Endothelial cell of umbilical vein (primary cell): ENCODE measurements around the gene PLXDC2. TPM values are rescaled to one million over a fixed set of nuclear protein-coding genes. Genes with fewer than 3 reads are reported as not detected.

Experiments used
- BruUV-seq: library from RNA; stranded (reverse); fragments of 400-500 nt; replicated peaks from 2 replicates; lab custom pipeline; 2021; lab: Mats Ljungman, UMichigan
- CTCF ChIA-PET: fragments of 300-600, 350-600 bp; sonication (Branson Sonifier 250); formaldehyde crosslinking; loops from one replicate; lab custom pipeline; 2021; ENCODE audit warnings: antibody characterized with exemption, inconsistent platforms; lab: Charles Lee
- POLR2A ChIA-PET: fragments of 300-600, 350-600 bp; sonication (Branson Sonifier 250); formaldehyde crosslinking; loops from one replicate; lab custom pipeline; 2021; ENCODE audit warnings: antibody characterized with exemption, inconsistent platforms; lab: Charles Lee
- DNase-seq: peaks from one replicate; pipeline ENCODE4 v3.0.0-alpha.2; 2011; ENCODE audit warnings: low read depth, low spot score
- FAIRE-seq: peaks from 2 replicates; lab custom pipeline; 2011; peaks lifted over from hg19 to GRCh38; lab: Jason Lieb, UNC
- H2AFZ ChIP-seq: 2 replicates; pipeline ENCODE4 v1.6.0; 2012; ENCODE audit warnings: low read depth, low read length, control low read depth, inconsistent platforms
- H3K27ac ChIP-seq: 2 replicates; pipeline ENCODE4 v1.5.1; 2011; ENCODE audit warnings: low read depth, mild to moderate bottlenecking, control low read depth, low read length, moderate library complexity; ENCODE audit not compliant: insufficient read depth
- H3K27me3 ChIP-seq, 2 experiments: 2 replicates each; pipeline versions ENCODE4 v1.6.0 to v1.6.1; 2011; ENCODE audit warnings: low read length in 2 of 2, mixed read lengths in 1 of 2; ENCODE audit not compliant: control insufficient read depth in 2 of 2, insufficient read depth in 2 of 2
- H3K36me3 ChIP-seq, 2 experiments: 2 replicates in 1 of 2; 3 replicates in 1 of 2; pipeline ENCODE4 v1.5.1; 2011; ENCODE audit warnings: low read length in 2 of 2, mild to moderate bottlenecking in 1 of 2, moderate library complexity in 1 of 2; ENCODE audit not compliant: control insufficient read depth in 2 of 2, insufficient read depth in 2 of 2; ENCODE audit errors: extremely low read depth in 1 of 2
- H3K4me1 ChIP-seq: 3 replicates; pipeline ENCODE4 v1.5.1; 2011; ENCODE audit warnings: mild to moderate bottlenecking, low read length; ENCODE audit not compliant: control insufficient read depth, insufficient read depth; ENCODE audit errors: extremely low read depth
- H3K4me2 ChIP-seq: 2 replicates; pipeline ENCODE4 v1.6.1; 2011; ENCODE audit warnings: low read length, control low read depth, mixed read lengths; ENCODE audit not compliant: insufficient read depth
- H3K4me3 ChIP-seq, 3 experiments: fragments of 200-600 bp in 1 of 3; sonication (generic), shearing (Covaris generic) in 1 of 3; replicated peaks in 1 of 3; 2 replicates each; pipeline ENCODE4 v1.5.1; 2011 to 2016; ENCODE audit warnings: control low read depth in 3 of 3, low read length in 3 of 3, mild to moderate bottlenecking in 2 of 3, inconsistent platforms in 1 of 3, low read depth in 1 of 3, moderate library complexity in 1 of 3; ENCODE audit not compliant: insufficient read depth in 1 of 3
- H3K79me2 ChIP-seq: 2 replicates; pipeline ENCODE4 v1.6.0; 2012; ENCODE audit warnings: low read length, inconsistent platforms; ENCODE audit not compliant: control insufficient read depth, insufficient read depth
- H3K9ac ChIP-seq: replicated peaks from 2 replicates; pipeline ENCODE3; 2011; ENCODE audit warnings: low read length, control low read depth; ENCODE audit not compliant: insufficient read depth; ENCODE audit errors: extremely low read depth
- H3K9me1 ChIP-seq: replicated peaks from 3 replicates; pipeline ENCODE4 v1.6.0; 2011; ENCODE audit warnings: mild to moderate bottlenecking, low read length; ENCODE audit not compliant: control insufficient read depth, insufficient read depth; ENCODE audit errors: extremely low read depth
- H3K9me3 ChIP-seq: replicated peaks from 2 replicates; pipeline ENCODE4 v1.5.1; 2012; ENCODE audit warnings: low read length, inconsistent platforms; ENCODE audit not compliant: control insufficient read depth, insufficient read depth
- H4K20me1 ChIP-seq: replicated peaks from 2 replicates; pipeline ENCODE3; 2011; ENCODE audit warnings: mild to moderate bottlenecking, low read length; ENCODE audit not compliant: control insufficient read depth, insufficient read depth; ENCODE audit errors: extremely low read depth
- CTCF ChIP-seq, 2 donors: IDR thresholded peaks; 1 replicate in 1 of 2; 2 replicates in 1 of 2; pipeline ENCODE4 v1.5.1; 2011; ENCODE audit warnings: low read length in 2 of 2, mild to moderate bottlenecking in 2 of 2, moderate library complexity in 2 of 2, control low read depth in 1 of 2, inconsistent platforms in 1 of 2, low read depth in 1 of 2; ENCODE audit not compliant: insufficient read depth in 1 of 2; ENCODE audit errors: extremely low read depth in 1 of 2
- EZH2 ChIP-seq: IDR thresholded peaks from 2 replicates; pipeline ENCODE4 v1.6.1; 2012; ENCODE audit warnings: borderline replicate concordance, low read depth, mild to moderate bottlenecking, moderate library complexity, low read length, inconsistent platforms; ENCODE audit not compliant: severe bottlenecking
- GATA2 ChIP-seq: IDR thresholded peaks from 2 replicates; pipeline ENCODE4 v1.7.0; 2011; ENCODE audit warnings: low read depth, mild to moderate bottlenecking, moderate library complexity, mixed read lengths, low read length; ENCODE audit not compliant: insufficient read length, insufficient read depth
- JUN ChIP-seq: IDR thresholded peaks from 2 replicates; pipeline ENCODE4 v1.6.1; 2011; ENCODE audit warnings: borderline replicate concordance, low read depth; ENCODE audit not compliant: insufficient read length, insufficient read depth
- POLR2AphosphoS5 ChIP-seq: IDR thresholded peaks from 2 replicates; pipeline ENCODE4 v1.6.1; 2012; ENCODE audit warnings: low read depth, mild to moderate bottlenecking, control low read depth, low read length, moderate library complexity; ENCODE audit not compliant: insufficient read depth
- dilution Hi-C: fragments of 300-500 bp; cut with MboI; formaldehyde crosslinking; loops from one replicate; pipeline ENCODE4 v1.15.0; 2019; ENCODE audit warnings: low sequenced_read_pairs; ENCODE audit not compliant: extremely low pct_ligation_motif_present
- intact Hi-C: fragments of 100-400 bp; cut with micrococcal nuclease; formaldehyde crosslinking; loops from one replicate; pipeline ENCODE4 v1.10.0; 2022
- polyA plus RNA-seq, 4 experiments: library from polyadenylated mRNA; depleted of rRNA in 3 of 4; stranded (reverse) in 3 of 4; unstranded in 1 of 4; fragments of >200 nt; gene quantifications; 2 replicates each; pipeline versions ENCODE4 v1.2.1 to v1.2.3, GENCODE V29; 2011 to 2012; ENCODE audit warnings: missing spikeins in 1 of 4
- total RNA-seq: library from RNA; stranded (reverse); gene quantifications from 2 replicates; pipeline ENCODE4 v1.2.3, GENCODE V29; 2021
- TF ChIP-seq, protein P1 (sequence below): IDR thresholded peaks from 2 replicates; pipeline ENCODE4 v1.6.1; 2011; ENCODE audit not compliant: insufficient read depth, insufficient read length

The PLXDC2 gene
- total and polyA plus RNA-seq, 2 donors (not counting 3 experiments of a cell fraction or from before 2014, with no cell fraction given) = 0.32 to 1.2 TPM

GRCh38 chr10:19848226-19848985 is 32.2 kb downstream of the PLXDC2 start:
- FAIRE-seq (no peak), DNase-seq (no peak)
- TF ChIP-seq JUN (no peak), EZH2 (no peak), POLR2AphosphoS5 (no peak), CTCF (IDR thresholded peaks at IDR 0.05; ENCODE audit: extremely low read depth in 1 of 2, insufficient read depth in 1 of 2, low read depth in 1 of 2, low read length in 2 of 2) (no peak)
- H4K20me1 ChIP-seq = no peaks in the 10 kb centered on the region
- H3K9me3 ChIP-seq = no peaks in the 10 kb centered on the region
- intact Hi-C loops = no loop called here
- H3K27me3 ChIP-seq = no peaks in the 10 kb centered on the region
- no peaks in the 10 kb centered on the region for H3K4me1 ChIP-seq
- ChIA-PET POLR2A (no interaction called here), CTCF (no interaction called here)
- H3K4me2 ChIP-seq = no peak overlapping the region
- dilution Hi-C loops = no loop called here
- no peak overlapping the region for H3K27ac ChIP-seq
- H3K9ac ChIP-seq = no peak overlapping the region
- no peaks in the 10 kb centered on the region for H3K79me2 ChIP-seq
- H2AFZ ChIP-seq = no peak overlapping the region
- no TSS peak for BruUV-seq
- H3K36me3 ChIP-seq = no peaks in the 10 kb centered on the region
- H3K4me3 ChIP-seq = no peak overlapping the region
- H3K9me1 ChIP-seq = no peaks in the 10 kb centered on the region

DNA sequence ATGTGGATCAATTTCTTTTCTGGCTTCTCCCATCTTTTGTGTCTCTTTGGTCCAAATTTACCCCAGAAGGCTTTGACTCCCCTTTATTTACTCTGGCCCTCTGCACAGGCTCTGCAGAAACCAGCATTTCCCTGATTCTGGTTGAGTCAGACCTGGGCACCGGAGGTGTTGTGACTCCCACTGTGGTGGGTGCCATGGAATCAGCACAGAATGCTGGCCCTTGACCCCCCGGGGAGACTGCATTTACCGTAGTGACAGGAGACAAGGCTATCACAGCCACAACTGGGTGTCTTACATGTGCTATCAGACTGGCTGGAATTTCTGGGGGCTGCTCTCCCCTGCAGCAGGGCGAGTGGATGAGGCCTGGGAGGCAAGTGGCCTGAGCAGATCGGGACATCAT is 37.6 kb downstream of the PLXDC2 start:
- intact Hi-C loops (no loop called here), dilution Hi-C loops (no loop called here)
- Histone ChIP-seq H4K20me1 (no peaks in the 10 kb centered on the region), H3K27ac (no peak overlapping the region), H3K9me3 (no peaks in the 10 kb centered on the region), H3K4me3 (no peak overlapping the region), H3K4me2 (no peak overlapping the region), H3K9ac (no peak overlapping the region), H3K27me3 (no peaks in the 10 kb centered on the region), H3K4me1 (no peaks in the 10 kb centered on the region), H3K79me2 (no peaks in the 10 kb centered on the region), H3K36me3 (no peaks in the 10 kb centered on the region), H2AFZ (no peak overlapping the region), H3K9me1 (no peaks in the 10 kb centered on the region)
- CTCF ChIA-PET = no interaction called here
- BruUV-seq = no TSS peak
- POLR2A ChIA-PET = no interaction called here
- TF ChIP-seq POLR2AphosphoS5 (no peak), CTCF (IDR thresholded peaks at IDR 0.05; ENCODE audit: extremely low read depth in 1 of 2, insufficient read depth in 1 of 2, low read depth in 1 of 2, low read length in 2 of 2) (no peak), EZH2 (no peak), JUN (no peak), GATA2 (no peak)
- TF ChIP-seq, protein P1, sequence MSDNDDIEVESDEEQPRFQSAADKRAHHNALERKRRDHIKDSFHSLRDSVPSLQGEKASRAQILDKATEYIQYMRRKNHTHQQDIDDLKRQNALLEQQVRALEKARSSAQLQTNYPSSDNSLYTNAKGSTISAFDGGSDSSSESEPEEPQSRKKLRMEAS = no peak
- FAIRE-seq (no peak), DNase-seq (no peak)
